HepG2 (cell line): ENCODE results near the gene NUDT15. TPM values are rescaled to one million over a fixed set of nuclear protein-coding genes. Genes with fewer than 3 reads are reported as not detected.

Experiments used
- AKAP8 ChIP-seq: sonication (generic); formaldehyde crosslinking; IDR thresholded peaks from 2 replicates; pipeline ENCODE4 v1.5.1; 2020; ENCODE audit warnings: mild to moderate bottlenecking, missing genetic modification reagents
- ARID2 ChIP-seq: sonication (generic); formaldehyde crosslinking; IDR thresholded peaks from 2 replicates; pipeline ENCODE4 v1.8.1; 2022; ENCODE audit warnings: mild to moderate bottlenecking, missing genetic modification reagents, borderline replicate concordance
- BATF2 ChIP-seq: sonication (generic); formaldehyde crosslinking; IDR thresholded peaks from 2 replicates; pipeline ENCODE4 v1.8.0; 2022; ENCODE audit warnings: mild to moderate bottlenecking, missing genetic modification reagents, moderate library complexity
- DRAP1 ChIP-seq: IDR thresholded peaks from 2 replicates; pipeline ENCODE4 v1.6.1; 2016; ENCODE audit warnings: missing genetic modification reagents, missing compliant biosample characterization
- FLYWCH1 ChIP-seq: sonication (generic); formaldehyde crosslinking; IDR thresholded peaks from 2 replicates; pipeline ENCODE4 v1.8.1; 2023; ENCODE audit warnings: mild to moderate bottlenecking, missing genetic modification reagents
- MEIS1 ChIP-seq: sonication (generic); formaldehyde crosslinking; IDR thresholded peaks from 2 replicates; pipeline ENCODE4 v1.9.0; 2021; ENCODE audit warnings: mild to moderate bottlenecking, missing genetic modification reagents, moderate library complexity, borderline replicate concordance
- PLRG1 ChIP-seq: fragments of 450-650 bp; conservative IDR thresholded peaks from 2 replicates; pipeline ENCODE4 v1.6.1; 2016
- PREB ChIP-seq: sonication (generic); formaldehyde crosslinking; IDR thresholded peaks from 2 replicates; pipeline ENCODE4 v1.4.0; 2020; ENCODE audit warnings: missing genetic modification reagents
- SIX1 ChIP-seq: sonication (generic); formaldehyde crosslinking; IDR thresholded peaks from 2 replicates; pipeline ENCODE4 v1.4.0; 2020; ENCODE audit warnings: missing genetic modification reagents, borderline replicate concordance
- SMARCE1 ChIP-seq: fragments of 450-650 bp; IDR thresholded peaks from 2 replicates; pipeline ENCODE4 v1.6.1; 2017; ENCODE audit warnings: borderline replicate concordance
- SOX5 ChIP-seq: IDR thresholded peaks from 2 replicates; pipeline ENCODE4 v1.6.1; 2016; ENCODE audit warnings: borderline replicate concordance
- ZBTB21 ChIP-seq: sonication (generic); formaldehyde crosslinking; IDR thresholded peaks from 2 replicates; pipeline ENCODE4 v1.4.0; 2020; ENCODE audit warnings: missing genetic modification reagents
- ZBTB37 ChIP-seq: sonication (generic); formaldehyde crosslinking; IDR thresholded peaks from 2 replicates; pipeline ENCODE4 v1.4.0; 2020; ENCODE audit warnings: mild to moderate bottlenecking, missing genetic modification reagents
- ZBTB44 ChIP-seq: sonication (generic); formaldehyde crosslinking; IDR thresholded peaks from 2 replicates; pipeline ENCODE4 v1.4.0; 2020; ENCODE audit warnings: missing genetic modification reagents
- ZFP36L1 ChIP-seq: sonication (generic); formaldehyde crosslinking; IDR thresholded peaks from 2 replicates; pipeline ENCODE4 v1.8.0; 2022; ENCODE audit warnings: mild to moderate bottlenecking, missing genetic modification reagents, moderate library complexity
- ZFY ChIP-seq: sonication (generic); formaldehyde crosslinking; IDR thresholded peaks from 2 replicates; pipeline ENCODE4 v1.4.0; 2020; ENCODE audit warnings: missing genetic modification reagents
- ZMAT5 ChIP-seq: sonication (generic); formaldehyde crosslinking; IDR thresholded peaks from 2 replicates; pipeline ENCODE4 v1.5.0; 2020; ENCODE audit warnings: mild to moderate bottlenecking, low read depth, missing genetic modification reagents, borderline replicate concordance
- ZNF10 ChIP-seq: sonication (generic); formaldehyde crosslinking; IDR thresholded peaks from 2 replicates; pipeline ENCODE4 v1.4.0; 2020; ENCODE audit warnings: mild to moderate bottlenecking, low read depth, missing genetic modification reagents, borderline replicate concordance
- ZNF101 ChIP-seq: sonication (generic); formaldehyde crosslinking; IDR thresholded peaks from 2 replicates; pipeline ENCODE4 v1.4.0; 2020; ENCODE audit warnings: mild to moderate bottlenecking, low read depth, missing genetic modification reagents, borderline replicate concordance
- ZSCAN12 ChIP-seq: sonication (generic); formaldehyde crosslinking; IDR thresholded peaks from 2 replicates; pipeline ENCODE4 v1.9.0; 2021; ENCODE audit warnings: mild to moderate bottlenecking, missing genetic modification reagents
- ZSCAN25 ChIP-seq: sonication (generic); formaldehyde crosslinking; IDR thresholded peaks from 2 replicates; pipeline ENCODE4 v1.8.0; 2022; ENCODE audit warnings: mild to moderate bottlenecking, missing genetic modification reagents
- polyA plus RNA-seq, 8 experiments: library from polyadenylated mRNA; depleted of rRNA in 3 of 8; stranded (reverse) in 7 of 8; unstranded in 1 of 8; fragments of >200 nt; fragmentation: Illumina TruSeq in 4 of 8; extraction: Trizol in 4 of 8; gene quantifications; 2 replicates each; pipeline versions ENCODE4 v1.2.1 to v1.2.3, GENCODE V29; 2011 to 2016; ENCODE audit warnings: low read depth in 4 of 8, missing spikeins in 1 of 8, mixed read lengths in 1 of 8; ENCODE audit not compliant: insufficient read depth in 1 of 8
- total RNA-seq, 5 experiments: library from RNA; depleted of rRNA; stranded (reverse); fragments of >200 nt; fragmentation: Illumina TruSeq; extraction: Trizol; gene quantifications; 2 replicates each; pipeline ENCODE4 v1.2.3, GENCODE V29; 2016; ENCODE audit warnings: low read depth in 1 of 5

The NUDT15 gene
- total and polyA plus RNA-seq, 2 of the 13 experiments (the other 11 are each of a cell fraction or from before 2014, with no cell fraction given), result 21.3 to 47.3 TPM

GRCh38 chr13:48037346-48038173, at the start of gene NUDT15 (continued):
- TF ChIP-seq ZMAT5 (no peak), ZFP36L1 (CRISPR knock-in tag) (peak; percentile 94), ARID2 (CRISPR knock-in tag) (peak; percentile 90), MEIS1 (CRISPR knock-in tag) (peak; percentile 99), BATF2 (CRISPR knock-in tag) (peak; percentile 94; the same call in 1 of the 2 replicates), ZBTB37 (no peak), SOX5 (CRISPR knock-in tag) (no peak; the same call in none of the 2 replicates), ZSCAN25 (peak; percentile 66; the same call in 1 of the 2 replicates), PLRG1 (no peak), PREB (CRISPR knock-in tag) (0 out of 2 replicates have a peak, but pooled peaks have one; percentile 19), ZSCAN12 (CRISPR knock-in tag) (peak; percentile 61; the same call in 1 of the 2 replicates), ZNF10 (CRISPR knock-in tag) (no peak), AKAP8 (CRISPR knock-in tag) (no peak; the same call in 1 of the 2 replicates), ZBTB21 (CRISPR knock-in tag) (peak; percentile 66; the same call in 1 of the 2 replicates), ZFY (CRISPR knock-in tag) (peak; percentile 77), ZBTB44 (CRISPR knock-in tag) (0 out of 2 replicates have a peak, but pooled peaks have one; percentile 21), SIX1 (0 out of 2 replicates have a peak, but pooled peaks have one; percentile 21), SMARCE1 (no peak), DRAP1 (CRISPR knock-in tag) (no peak), ZNF101 (0 out of 2 replicates have a peak, but pooled peaks have one; percentile 73), FLYWCH1 (CRISPR knock-in tag) (peak; percentile 94)
